Psoas muscle (tissue), 8 donors: ENCODE measurements around the gene STAMBPL1. TPM values are rescaled to one million over a fixed set of nuclear protein-coding genes. Genes with fewer than 3 reads are reported as not detected.

Experiments used
- ATAC-seq, 4 donors: fragments of 200-7000 bp; cut with Tn5 transposase; one replicate each; pipeline ENCODE4 v1.9.1; 2020; ENCODE audit warnings: moderate library complexity in 3 of 4, mild to moderate bottlenecking in 2 of 4
- DNase-seq, 2 donors: peaks; one replicate each; pipeline ENCODE4 v3.0.0-alpha.2; 2020
- H3K27ac ChIP-seq: fragments of 200-600 bp; one replicate; pipeline ENCODE4 v1.8.0; 2022
- H3K27me3 ChIP-seq, 3 donors: fragments of 200-600 bp in 1 of 3; one replicate each; pipeline versions ENCODE4 v1.6.1 to v1.8.0; 2013 to 2022; ENCODE audit warnings: low read length in 2 of 3, mild to moderate bottlenecking in 2 of 3, moderate library complexity in 1 of 3; ENCODE audit not compliant: insufficient read depth in 3 of 3
- H3K36me3 ChIP-seq, 2 donors: fragments of 200-600 bp in 1 of 2; one replicate each; pipeline versions ENCODE4 v1.6.1 to v1.8.0; 2013 to 2022; ENCODE audit warnings: low read depth in 1 of 2, mild to moderate bottlenecking in 1 of 2, moderate library complexity in 1 of 2; ENCODE audit not compliant: insufficient read depth in 1 of 2
- H3K4me1 ChIP-seq: fragments of 200-600 bp; one replicate; pipeline ENCODE4 v1.8.0; 2022
- H3K4me3 ChIP-seq: fragments of 200-600 bp; one replicate; pipeline ENCODE4 v1.8.0; 2022; ENCODE audit warnings: mild to moderate bottlenecking
- H3K9me3 ChIP-seq: fragments of 200-600 bp; one replicate; pipeline ENCODE4 v1.8.0; 2022
- CTCF ChIP-seq: fragments of 200-600 bp; IDR thresholded peaks from one replicate; pipeline ENCODE4 v1.8.0; 2022; ENCODE audit warnings: antibody characterized with exemption
- WGBS, 3 donors: extraction: QIAGEN DNeasy Blood & Tissue Kit; methylation state at CpG; one replicate each; pipeline versions ENCODE4 v1.1.6 to v1.1.7; 2013; 5-methylcytosine and 5-hydroxymethylcytosine counted together
- intact Hi-C, 2 donors: fragments of 100-400 bp; cut with DNase I; formaldehyde crosslinking; loops; one replicate each; pipeline versions ENCODE4 v1.11.0 to v1.14.2; 2022
- polyA plus RNA-seq, 3 donors: library from polyadenylated mRNA; stranded (reverse); fragments of 200-250 nt; gene quantifications; one replicate each; pipeline ENCODE4 v1.2.3, GENCODE V29; 2013
- total RNA-seq, 4 donors: library from RNA; stranded (reverse); fragmentation: NEBNext Ultra II Directional in 2 of 4; extraction: Animal tissue kit (Norgen Biotek cat#: 25700) in 2 of 4; gene quantifications; one replicate each; pipeline versions ENCODE4 v1.2.1 to v1.2.4, GENCODE V29; 2021 to 2023
- donor health status: healthy with polysubstance abuse.
- donor health status: DM: no; HTN: no; CAD: no; lungs with moderate emphysema.
- donor health status: Bipolar disorder and iron deficiency.
- donor health status: healthy.
- donor health status: DM: yes; HTN: yes; CAD: no.
- donor health status: DM: no; HTN: no; CAD: no.
- donor health status: DM: no; HTN: no; CAD: no.
- donor health status: DM: yes; HTN: yes; CAD: no.

Gene STAMBPL1
- total and polyA plus RNA-seq, 7 donors, result 0.23 to 1.4 (median 0.92) TPM

GRCh38 chr10:88861036-88861435 is 19.0 kb upstream of the STAMBPL1 start:
- no peak for ATAC-seq
- H3K4me1 ChIP-seq, result no peaks in the 10 kb centered on the region
- TF ChIP-seq CTCF, result no peak
- no peak overlapping the region for H3K27ac ChIP-seq
- 38 to 95% (median 93%) methylated on average over 1 of the region's 1 CpG for WGBS, 3 donors
- H3K36me3 ChIP-seq, result no peaks in the 10 kb centered on the region
- DNase-seq, result no peak
- H3K9me3 ChIP-seq, result no peaks in the 10 kb centered on the region
- H3K4me3 ChIP-seq, result no peak overlapping the region
- intact Hi-C loops, result no loop called here
- peaks cover 0 to 2% (median 0%) of the 10 kb centered on the region in 3 donors for H3K27me3 ChIP-seq

- Histone ChIP-seq H3K27me3 (no peaks in the 10 kb centered on the region), H3K4me3 (no peak overlapping the region), H3K9me3 (no peaks in the 10 kb centered on the region), H3K4me1 (no peaks in the 10 kb centered on the region), H3K36me3 (no peaks in the 10 kb centered on the region), H3K27ac (no peak overlapping the region)
- 81 to 94% (median 83%) methylated on average over 4 of the region's 4 CpGs for WGBS, 3 donors
- ATAC-seq (no peak), DNase-seq (no peak)
- intact Hi-C loops, result no loop called here
- no peak for TF ChIP-seq CTCF
These were observed 14.7 kb upstream of the STAMBPL1 start for GRCh38 chr10:88865281-88865876.

- WGBS, 3 donors, result 75 to 83% (median 82%) methylated on average over 2 of the region's 2 CpGs
- Histone ChIP-seq H3K4me1 (no peaks in the 10 kb centered on the region), H3K36me3 (no peaks in the 10 kb centered on the region), H3K4me3 (no peak overlapping the region), H3K9me3 (no peaks in the 10 kb centered on the region), H3K27ac (no peak overlapping the region), H3K27me3 (no peaks in the 10 kb centered on the region)
- no peak for ATAC-seq
- TF ChIP-seq CTCF, result no peak
- DNase-seq, result no peak
- intact Hi-C loops, result no loop called here
These were observed 13.6 kb upstream of the STAMBPL1 start for GRCh38 chr10:88866454-88866853.

- Histone ChIP-seq H3K27ac (no peak overlapping the region), H3K27me3 (no peaks in the 10 kb centered on the region), H3K4me3 (no peak overlapping the region), H3K9me3 (no peaks in the 10 kb centered on the region), H3K4me1 (no peaks in the 10 kb centered on the region), H3K36me3 (no peaks in the 10 kb centered on the region)
- intact Hi-C loops, result no loop called here
- no peak for DNase-seq
- ATAC-seq, result no peak
- TF ChIP-seq CTCF, result no peak
These were observed 10.0 kb upstream of the STAMBPL1 start for GRCh38 chr10:88870089-88870488.

- no peaks in the 10 kb centered on the region for H3K36me3 ChIP-seq
- DNase-seq, result no peak
- WGBS, 3 donors, result 31 to 38% (median 37%) methylated on average over 2 of the region's 2 CpGs
- no peak overlapping the region for H3K4me3 ChIP-seq
- no peak for ATAC-seq
- peaks cover 0 to 17% (median 0%) of the 10 kb centered on the region in 3 donors for H3K27me3 ChIP-seq
- intact Hi-C loops, result no loop called here
- no peaks in the 10 kb centered on the region for H3K9me3 ChIP-seq
- H3K27ac ChIP-seq, result no peak overlapping the region
- H3K4me1 ChIP-seq, result no peaks in the 10 kb centered on the region
- TF ChIP-seq CTCF, result no peak
These were observed 6.3 kb upstream of the STAMBPL1 start for GRCh38 chr10:88873757-88874156.
